Adrenal gland (tissue), 12 donors: Measurements from ENCODE around the gene STX18. TPM values are rescaled to one million over a fixed set of nuclear protein-coding genes. Genes with fewer than 3 reads are reported as not detected.

Source experiments
- DNase-seq, 7 donors: peaks; one replicate each; pipeline ENCODE4 v3.0.0-alpha.2; 2019 to 2020
- H3K27ac ChIP-seq, 5 donors: fragments of 200-600 bp; sonication (generic) in 4 of 5; 1 replicate in 3 of 5; 2 replicates in 2 of 5; pipeline versions ENCODE4 v1.5.1 to v1.8.0; 2016 to 2020; ENCODE audit warnings: mild to moderate bottlenecking in 1 of 5
- H3K27me3 ChIP-seq: fragments of 200-600 bp; 2 replicates; pipeline ENCODE4 v1.8.0; 2021
- H3K36me3 ChIP-seq, 2 donors: fragments of 200-600 bp; replicated peaks in 1 of 2; 1 replicate in 1 of 2; 2 replicates in 1 of 2; pipeline versions ENCODE4 v1.5.1 to v1.8.0; 2018 to 2022
- H3K4me1 ChIP-seq, 2 donors: fragments of 200-600 bp; replicated peaks in 1 of 2; 1 replicate in 1 of 2; 2 replicates in 1 of 2; pipeline versions ENCODE4 v1.5.1 to v1.8.0; 2018 to 2021
- H3K4me3 ChIP-seq, 4 donors: fragments of 200-600 bp; sonication (generic) in 3 of 4; one replicate each; pipeline ENCODE4 v1.5.1; 2016 to 2018
- H3K9me3 ChIP-seq, 3 donors: fragments of 200-600 bp; sonication (generic) in 1 of 3; replicated peaks in 1 of 3; 1 replicate in 2 of 3; 2 replicates in 1 of 3; pipeline versions ENCODE4 v1.5.1 to v1.8.0; 2016 to 2021
- CTCF ChIP-seq, 6 experiments: fragments of 450-650 bp in 4 of 6; fragments of 200-600 bp in 2 of 6; sonication (generic) in 1 of 6; IDR thresholded peaks; 1 replicate in 5 of 6; 2 replicates in 1 of 6; pipeline versions ENCODE4 v1.5.1 to v1.8.0; 2016 to 2021; ENCODE audit warnings: antibody characterized with exemption in 6 of 6, mild to moderate bottlenecking in 2 of 6, moderate library complexity in 1 of 6
- POLR2A ChIP-seq, 2 donors: fragments of 450-650 bp; IDR thresholded peaks; one replicate each; pipeline ENCODE4 v1.6.1; 2017; ENCODE audit warnings: antibody characterized with exemption in 2 of 2, mild to moderate bottlenecking in 2 of 2, moderate library complexity in 1 of 2
- WGBS, 4 donors: extraction: QIAGEN DNeasy Blood & Tissue Kit in 2 of 4; methylation state at CpG; one replicate each; pipeline versions ENCODE4 v1.1.5 to v1.1.7; 2013 to 2017; 5-methylcytosine and 5-hydroxymethylcytosine counted together
- intact Hi-C, 2 donors: fragments of 100-400 bp; cut with DNase I; formaldehyde crosslinking; loops; one replicate each; pipeline versions ENCODE4 v1.14.1 to v1.15.0; 2022 to 2023
- polyA plus RNA-seq, 3 donors: library from polyadenylated mRNA; stranded (reverse); fragments of 200-250 nt in 2 of 3; fragments of 350-450 nt in 1 of 3; fragmentation: Illumina TruSeq in 1 of 3; extraction: RNeasy Lipid Tissue Mini Kit (QIAGEN cat#74804) in 1 of 3; gene quantifications; one replicate each; pipeline ENCODE4 v1.2.3, GENCODE V29; 2013 to 2014
- total RNA-seq, 9 donors: library from RNA; depleted of rRNA in 4 of 9; stranded (reverse); fragments of >200 nt in 4 of 9; fragments of 120-200 nt in 1 of 9; fragmentation: NEBNext Ultra II Directional in 1 of 9; extraction: Animal tissue kit (Norgen Biotek cat#: 25700) in 1 of 9; gene quantifications; one replicate each; pipeline versions ENCODE4 v1.1.0 to v1.2.4, GENCODE V29; 2013 to 2023
- donor health status: healthy with polysubstance abuse.
- donor health status: Bipolar disorder and iron deficiency.
- donor health status: DM: yes; HTN: yes; CAD: no.
- donor health status: DM: no; HTN: no; CAD: no.
- donor health status: DM: no; HTN: no; CAD: no.
- donor health status: DM: yes; HTN: yes; CAD: no.

STX18 gene
- total and polyA plus RNA-seq, 12 donors = 28.6 to 88.5 (median 38.1) TPM

DNA sequence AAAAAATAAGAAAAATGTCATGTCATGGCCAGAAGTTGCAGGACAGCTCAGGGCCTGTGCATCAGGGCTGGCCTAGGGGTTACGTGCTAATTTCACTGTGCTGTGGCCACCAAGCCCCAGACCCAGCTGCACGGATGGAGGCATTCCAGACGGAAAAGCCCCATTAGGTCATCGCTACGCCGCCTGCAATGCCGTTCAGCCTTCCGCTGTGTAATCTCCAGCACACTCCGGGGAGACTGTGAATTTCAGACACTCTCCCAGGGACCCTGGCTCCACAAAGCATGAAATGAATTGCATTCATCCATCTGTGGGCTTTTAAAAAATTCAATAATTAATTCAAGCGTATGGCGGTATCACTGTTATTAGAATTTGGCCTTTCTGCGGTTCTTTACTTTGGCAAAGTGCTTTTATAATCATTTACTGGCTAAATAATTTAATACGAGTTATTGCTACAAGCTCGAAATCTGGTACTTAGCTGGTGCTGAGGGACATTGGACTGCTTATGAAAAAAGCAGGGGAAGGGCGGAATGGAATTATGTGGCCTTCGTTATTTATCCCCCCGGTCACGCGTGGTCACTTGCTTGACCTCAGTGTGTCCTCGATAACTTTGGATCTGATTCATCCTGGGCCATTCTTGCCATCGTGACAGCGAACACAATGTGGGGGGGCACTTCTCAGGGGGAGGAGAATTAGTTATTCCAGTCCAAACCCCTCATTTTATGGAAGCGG lies 164.0 kb downstream of the STX18 start:
- TF ChIP-seq POLR2A (IDR thresholded peaks at IDR 0.05) (no peak), CTCF (IDR thresholded peaks at IDR 0.05) (no peak)
- Histone ChIP-seq H3K4me3 (no peak overlapping the region), H3K9me3 (no peaks in the 10 kb centered on the region), H3K27ac (no peak overlapping the region), H3K4me1 (no peaks in the 10 kb centered on the region), H3K27me3 (no peaks in the 10 kb centered on the region), H3K36me3 (no peaks in the 10 kb centered on the region)
- intact Hi-C loops = no loop called here
- WGBS, 4 donors = 75 to 84% (median 78%) methylated on average over 23 of the region's 23 CpGs
- DNase-seq = no peak

- Histone ChIP-seq H3K9me3 (no peaks in the 10 kb centered on the region), H3K4me1 (no peaks in the 10 kb centered on the region), H3K27me3 (no peaks in the 10 kb centered on the region), H3K36me3 (no peaks in the 10 kb centered on the region), H3K27ac (no peak overlapping the region), H3K4me3 (no peak overlapping the region)
- intact Hi-C loops = no loop called here
- no peak for DNase-seq
- no peak for TF ChIP-seq POLR2A (IDR thresholded peaks at IDR 0.05)
- TF ChIP-seq CTCF (IDR thresholded peaks at IDR 0.05) = no peak
- WGBS, 4 donors = 81 to 86% (median 83%) methylated on average over 12 of the region's 12 CpGs
These were observed 164.7 kb downstream of the STX18 start for GRCh38 chr4:4377191-4377590.

GRCh38 chr4:4376074-4376473 lies 165.8 kb downstream of the STX18 start:
- TF ChIP-seq POLR2A (IDR thresholded peaks at IDR 0.05) (no peak), CTCF (IDR thresholded peaks at IDR 0.05) (no peak)
- Histone ChIP-seq H3K27ac (no peak overlapping the region), H3K9me3 (no peaks in the 10 kb centered on the region), H3K27me3 (no peaks in the 10 kb centered on the region), H3K36me3 (no peaks in the 10 kb centered on the region), H3K4me1 (no peaks in the 10 kb centered on the region), H3K4me3 (no peak overlapping the region)
- 64 to 76% (median 75%) methylated on average over 4 of the region's 4 CpGs for WGBS, 4 donors
- DNase-seq = no peak
- intact Hi-C loops = no loop called here

GRCh38 chr4:4374388-4375098 lies 167.3 kb downstream of the STX18 start:
- Histone ChIP-seq H3K27me3 (no peaks in the 10 kb centered on the region), H3K4me1 (no peaks in the 10 kb centered on the region), H3K4me3 (no peak overlapping the region), H3K9me3 (no peaks in the 10 kb centered on the region), H3K36me3 (no peaks in the 10 kb centered on the region), H3K27ac (no peak overlapping the region)
- WGBS, 4 donors = 74 to 82% (median 80%) methylated on average over 6 of the region's 6 CpGs
- TF ChIP-seq POLR2A (IDR thresholded peaks at IDR 0.05) (no peak), CTCF (IDR thresholded peaks at IDR 0.05) (no peak)
- no peak for DNase-seq
- intact Hi-C loops = no loop called here

Other genes starting within 250 kb of the STX18 start
- 10 to 100 TPM in 4 of 9 donors, 1 to 10 TPM in 5; 1.4 to 42.7 (median 7.2) TPM for gene NSG1, start 154.9 kb downstream of the STX18 start, total RNA-seq
- 10 to 100 TPM in 2 of 3 donors, 1 to 10 TPM in 1; 6.7 to 39.0 (median 13.2) TPM for gene NSG1, start 154.9 kb downstream of the STX18 start, polyA plus RNA-seq